Endodermal cell (in vitro differentiated cells): ENCODE results near the gene NACC1. TPM values are rescaled to one million over a fixed set of nuclear protein-coding genes. Genes with fewer than 3 reads are reported as not detected.

Source experiments
- DNase-seq: peaks from one replicate; pipeline ENCODE4 v3.0.0-alpha.2; 2017
- H3K27ac ChIP-seq: 2 replicates; pipeline ENCODE4 v1.5.1; 2013; ENCODE audit warnings: mild to moderate bottlenecking, low read depth, low read length, moderate library complexity
- H3K27me3 ChIP-seq: 2 replicates; pipeline ENCODE4 v1.6.1; 2013; ENCODE audit warnings: mild to moderate bottlenecking, low read length, moderate library complexity; ENCODE audit not compliant: insufficient read depth, control insufficient read depth, poor library complexity, severe bottlenecking
- H3K36me3 ChIP-seq: 2 replicates; pipeline ENCODE4 v1.7.0; 2013; ENCODE audit warnings: mild to moderate bottlenecking, low read length, moderate library complexity; ENCODE audit not compliant: control insufficient read depth, insufficient read depth
- H3K4me1 ChIP-seq: one replicate; pipeline ENCODE4 v1.7.0; 2013; ENCODE audit warnings: low read length; ENCODE audit not compliant: control insufficient read depth, insufficient read depth
- H3K4me3 ChIP-seq: 2 replicates; pipeline ENCODE4 v1.5.1; 2013; ENCODE audit warnings: mild to moderate bottlenecking, low read length, moderate library complexity
- H3K9ac ChIP-seq: 2 replicates; pipeline ENCODE4 v1.6.1; 2013; ENCODE audit warnings: mild to moderate bottlenecking, low read length, moderate library complexity; ENCODE audit not compliant: poor library complexity, severe bottlenecking; ENCODE audit errors: extremely low read depth
- H3K9me3 ChIP-seq: 2 replicates; pipeline ENCODE4 v1.6.1; 2013; ENCODE audit warnings: mild to moderate bottlenecking, low read length, moderate library complexity; ENCODE audit not compliant: control insufficient read depth
- H3K27ac Mint-ChIP-seq: 2 replicates; pipeline ENCODE4 v1.8.0; 2020; ENCODE audit warnings: mixed read lengths
- H3K27me3 Mint-ChIP-seq: 2 replicates; pipeline ENCODE4 v1.8.0; 2021; ENCODE audit warnings: mild to moderate bottlenecking, mixed read lengths; ENCODE audit not compliant: insufficient read depth
- H3K36me3 Mint-ChIP-seq: 2 replicates; pipeline ENCODE4 v1.8.0; 2020; ENCODE audit warnings: low read depth, mixed read lengths
- H3K4me1 Mint-ChIP-seq: 2 replicates; pipeline ENCODE4 v1.8.0; 2020; ENCODE audit warnings: mixed read lengths
- H3K4me3 Mint-ChIP-seq: 2 replicates; pipeline ENCODE4 v1.8.0; 2020; ENCODE audit warnings: mild to moderate bottlenecking, moderate library complexity, mixed read lengths
- H3K9me3 Mint-ChIP-seq: 2 replicates; pipeline ENCODE4 v1.8.0; 2020; ENCODE audit warnings: mild to moderate bottlenecking, mixed read lengths
- CTCF ChIP-seq: fragments of 200-600 bp; sonication (generic); conservative IDR thresholded peaks from 2 replicates; pipeline ENCODE4 v1.5.0; 2021; ENCODE audit warnings: antibody characterized with exemption, mild to moderate bottlenecking
- WGBS, 2 experiments: methylation state at CpG; one replicate each; pipeline versions ENCODE4 v1.1.5 to v1.1.7; 2013; ENCODE audit warnings: missing lambda C conversion rate in 2 of 2, mixed read lengths in 1 of 2; ENCODE audit not compliant: insufficient coverage in 1 of 2, insufficient read length in 1 of 2; 5-methylcytosine and 5-hydroxymethylcytosine counted together
- total RNA-seq, 2 donors: library from RNA; stranded (reverse); fragmentation: NEBNext Ultra II Directional in 1 of 2; extraction: Animal tissue kit (Norgen Biotek cat#: 25700) in 1 of 2; gene quantifications; 2 replicates in 1 of 2; 3 replicates in 1 of 2; pipeline ENCODE4 v1.2.1, GENCODE V29; 2021

NACC1 gene
- total RNA-seq, 2 donors from 2014 or later: 164 to 172 TPM

GRCh38 chr19:13091400-13092157 lies 26.5 kb upstream of the NACC1 start:
- Histone ChIP-seq H3K27ac (peak overlapping the region; percentile 98), H3K4me3 (no peak overlapping the region), H3K27me3 (peaks cover 32% of the 10 kb centered on the region), H3K4me1 (peaks cover 16% of the 10 kb centered on the region), H3K36me3 (no peaks in the 10 kb centered on the region), H3K9me3 (no peaks in the 10 kb centered on the region), H3K9ac (no peak overlapping the region)
- WGBS, 2 experiments: 26 to 47% methylated on average over 12 to 25 of the region's 25 CpGs
- H3K4me3 Mint-ChIP-seq: no peak overlapping the region
- DNase-seq: peak; percentile 65
- no peak for TF ChIP-seq CTCF
- H3K27me3 Mint-ChIP-seq: peaks cover 59% of the 10 kb centered on the region
- no peak overlapping the region for H3K27ac Mint-ChIP-seq
- peaks cover 21% of the 10 kb centered on the region for H3K4me1 Mint-ChIP-seq
- no peaks in the 10 kb centered on the region for H3K36me3 Mint-ChIP-seq
- H3K9me3 Mint-ChIP-seq: no peaks in the 10 kb centered on the region

- Mint-ChIP-seq H3K4me3 (no peak overlapping the region), H3K27me3 (peaks cover 62% of the 10 kb centered on the region), H3K4me1 (peaks cover 21% of the 10 kb centered on the region), H3K27ac (no peak overlapping the region), H3K9me3 (no peaks in the 10 kb centered on the region), H3K36me3 (no peaks in the 10 kb centered on the region)
- no peak overlapping the region for H3K4me3 ChIP-seq
- H3K27me3 ChIP-seq: peaks cover 34% of the 10 kb centered on the region
- peaks cover 16% of the 10 kb centered on the region for H3K4me1 ChIP-seq
- H3K36me3 ChIP-seq: no peaks in the 10 kb centered on the region
- H3K27ac ChIP-seq: peak overlapping the region; percentile 98
- no peaks in the 10 kb centered on the region for H3K9me3 ChIP-seq
- 80 to 94% methylated on average over 1 to 2 of the region's 2 CpGs for WGBS, 2 experiments
- DNase-seq: no peak
- no peak for TF ChIP-seq CTCF
- H3K9ac ChIP-seq: no peak overlapping the region
These were observed 25.9 kb upstream of the NACC1 start for GRCh38 chr19:13092158-13092543.

- Mint-ChIP-seq H3K9me3 (no peaks in the 10 kb centered on the region), H3K4me1 (peaks cover 21% of the 10 kb centered on the region), H3K36me3 (no peaks in the 10 kb centered on the region), H3K27me3 (peaks cover 64% of the 10 kb centered on the region), H3K27ac (no peak overlapping the region), H3K4me3 (no peak overlapping the region)
- Histone ChIP-seq H3K4me3 (no peak overlapping the region), H3K4me1 (peaks cover 16% of the 10 kb centered on the region), H3K9ac (no peak overlapping the region), H3K27me3 (peaks cover 39% of the 10 kb centered on the region), H3K27ac (peak overlapping the region; percentile 98), H3K36me3 (no peaks in the 10 kb centered on the region), H3K9me3 (no peaks in the 10 kb centered on the region)
- no peak for DNase-seq
- no peak for TF ChIP-seq CTCF
- 90 to 97% methylated on average over 5 to 14 of the region's 14 CpGs for WGBS, 2 experiments
These were observed 25.3 kb upstream of the NACC1 start for GRCh38 chr19:13092606-13093235.
